Heart left ventricle (tissue), 13 donors: ENCODE results near the gene CNDP1.
"Not testable (repeated sequence)": the region's sequence is repeated elsewhere in the genome, so short reads cannot be mapped to it uniquely, and the experiment has no call there.

Experiments used
- CTCF ChIP-seq, 12 donors: fragments of 200-600 bp; sonication (generic) in 4 of 12; IDR thresholded peaks; one replicate each; pipeline versions ENCODE4 v1.5.0 to v1.8.0; 2018 to 2022; ENCODE audit warnings: antibody characterized with exemption in 12 of 12, mild to moderate bottlenecking in 5 of 12
- POLR2A ChIP-seq, 2 donors: fragments of 450-650 bp; IDR thresholded peaks; one replicate each; pipeline ENCODE4 v1.6.1; 2017; ENCODE audit warnings: antibody characterized with exemption in 2 of 2, mild to moderate bottlenecking in 2 of 2, moderate library complexity in 2 of 2
- donor health status: ischemic (EF 13 %, LVEDD 7.1; RV severe dilation, severe dysfunction).
- donor health status: DM: no; HTN: yes; CAD: no.
- donor health status: DM: no; HTN: no; CAD: no.
- donor health status: ischemic (EF 25% LVEDD 6.9; RV normal size, moderate dysfunction).
- donor health status: ischemic (EF 25% LVEDD 5.7; RV mildly dilated, moderate dysfunction).
- donor health status: ischemic (EF 35%, LVEDD 5.7; RV mildly dilated, moderate dysfunction).
- donor health status: nonischemic (EF 11% LVEDD 7.7; RV severe dilation, severe dysfunction).
- donor health status: DM: yes; HTN: yes; CAD: no.
- donor health status: PGD.
- donor health status: ischemic (EF 29% LVEDD 5.4; RV normal size, mild dysfunction).
- donor health status: nonischemic (EF 23%, LVEDD 6.1; RV moderate dilation, normal function).

- not testable (repeated sequence) for TF ChIP-seq CTCF, POLR2A (IDR thresholded peaks at IDR 0.05)
Measured at GRCh38 chr18:74500774-74501173, 33.5 kb upstream of the CNDP1 start.
